Measurements from ENCODE around the gene PAX7. TPM values are rescaled to one million over a fixed set of nuclear protein-coding genes. Genes with fewer than 3 reads are reported as not detected.

The PAX7 gene
- total and polyA plus RNA-seq, 7 donors: not detected

GRCh38 chr1:18734461-18735223, 104.0 kb downstream of the PAX7 start:
- Histone ChIP-seq H3K4me3 (no peak overlapping the region), H3K9me3 (no peaks in the 10 kb centered on the region), H3K4me1 (no peaks in the 10 kb centered on the region), H3K27me3 (peaks cover 0 to 71% (median 19%) of the 10 kb centered on the region in 3 donors), H3K27ac (no peak overlapping the region), H3K36me3 (no peaks in the 10 kb centered on the region)
- TF ChIP-seq EP300 (IDR thresholded peaks at IDR 0.05): no peak
- no peak for TF ChIP-seq CTCF (IDR thresholded peaks at IDR 0.05)
- TF ChIP-seq POLR2AphosphoS5 (IDR thresholded peaks at IDR 0.05): no peak
- no peak for TF ChIP-seq POLR2A (IDR thresholded peaks at IDR 0.05)
- intact Hi-C loops (cut with DNase I): no loop called here
- 55 to 65% methylated on average over 7 of the region's 7 CpGs for WGBS, 2 donors
- DNase-seq: no peak

- Histone ChIP-seq H3K36me3 (no peaks in the 10 kb centered on the region), H3K4me1 (no peaks in the 10 kb centered on the region), H3K4me3 (no peak overlapping the region), H3K9me3 (no peaks in the 10 kb centered on the region), H3K27me3 (peaks cover 0 to 72% (median 26%) of the 10 kb centered on the region in 3 donors), H3K27ac (no peak overlapping the region)
- TF ChIP-seq EP300 (IDR thresholded peaks at IDR 0.05): no peak
- no peak for TF ChIP-seq POLR2A (IDR thresholded peaks at IDR 0.05)
- no peak for TF ChIP-seq POLR2AphosphoS5 (IDR thresholded peaks at IDR 0.05)
- TF ChIP-seq CTCF (IDR thresholded peaks at IDR 0.05): no peak
- DNase-seq: no peak
- intact Hi-C loops (cut with DNase I): no loop called here
- WGBS, 2 donors: 83 to 88% methylated on average over 22 of the region's 22 CpGs
Measured at GRCh38 chr1:18735224-18735997, 104.8 kb downstream of the PAX7 start.

GRCh38 chr1:18736958-18737357, 106.3 kb downstream of the PAX7 start:
- no peak overlapping the region for H3K27ac ChIP-seq
- no peaks in the 10 kb centered on the region for H3K4me1 ChIP-seq
- H3K27me3 ChIP-seq: peaks cover 0 to 66% (median 29%) of the 10 kb centered on the region in 3 donors
- TF ChIP-seq EP300 (IDR thresholded peaks at IDR 0.05) (no peak), CTCF (IDR thresholded peaks at IDR 0.05) (no peak), POLR2AphosphoS5 (IDR thresholded peaks at IDR 0.05) (no peak), POLR2A (IDR thresholded peaks at IDR 0.05) (no peak)
- 53 to 68% methylated on average over 6 of the region's 6 CpGs for WGBS, 2 donors
- no peaks in the 10 kb centered on the region for H3K36me3 ChIP-seq
- no peak overlapping the region for H3K4me3 ChIP-seq
- intact Hi-C loops (cut with DNase I): no loop called here
- no peaks in the 10 kb centered on the region for H3K9me3 ChIP-seq
- no peak for DNase-seq

GRCh38 chr1:18738126-18738525, 107.5 kb downstream of the PAX7 start:
- TF ChIP-seq CTCF (IDR thresholded peaks at IDR 0.05) (no peak), POLR2A (IDR thresholded peaks at IDR 0.05) (no peak), POLR2AphosphoS5 (IDR thresholded peaks at IDR 0.05) (no peak), EP300 (IDR thresholded peaks at IDR 0.05) (no peak)
- Histone ChIP-seq H3K36me3 (no peaks in the 10 kb centered on the region), H3K27ac (no peak overlapping the region), H3K9me3 (no peaks in the 10 kb centered on the region), H3K4me3 (no peak overlapping the region), H3K4me1 (no peaks in the 10 kb centered on the region), H3K27me3 (peaks cover 0 to 60% (median 29%) of the 10 kb centered on the region in 3 donors)
- 60 to 61% methylated on average over 11 of the region's 11 CpGs for WGBS, 2 donors
- intact Hi-C loops (cut with DNase I): no loop called here
- DNase-seq: no peak

Data from sigmoid colon (tissue), 7 donors.